Neural crest cell (in vitro differentiated cells): Measurements from ENCODE around the gene RELA. TPM values are rescaled to one million over a fixed set of nuclear protein-coding genes. Genes with fewer than 3 reads are reported as not detected.
"Not testable (repeated sequence)": the region's sequence is repeated elsewhere in the genome, so short reads cannot be mapped to it uniquely, and the experiment has no call there.

Experiments used
- DNase-seq: peaks from one replicate; pipeline ENCODE4 v3.0.0; 2021; ENCODE audit warnings: low read depth, mixed read lengths, low spot score
- H3K27ac Mint-ChIP-seq: one replicate; pipeline ENCODE4 v1.8.0; 2021; ENCODE audit warnings: mild to moderate bottlenecking, mixed read lengths; ENCODE audit not compliant: unreplicated experiment
- H3K27me3 Mint-ChIP-seq: 2 replicates; pipeline ENCODE4 v1.8.0; 2021; ENCODE audit warnings: low read depth, mild to moderate bottlenecking, mixed read lengths
- H3K36me3 Mint-ChIP-seq: 2 replicates; pipeline ENCODE4 v1.8.0; 2021; ENCODE audit warnings: low read depth, mild to moderate bottlenecking, mixed read lengths
- H3K4me1 Mint-ChIP-seq: 2 replicates; pipeline ENCODE4 v1.8.0; 2021; ENCODE audit warnings: mixed read lengths
- H3K4me3 Mint-ChIP-seq: one replicate; pipeline ENCODE4 v1.8.0; 2021; ENCODE audit warnings: mild to moderate bottlenecking, mixed read lengths
- H3K9me3 Mint-ChIP-seq: 2 replicates; pipeline ENCODE4 v1.8.0; 2021; ENCODE audit warnings: mixed read lengths
- CTCF ChIP-seq: fragments of 200-600 bp; sonication (generic); conservative IDR thresholded peaks from 2 replicates; pipeline ENCODE4 v1.5.0; 2021; ENCODE audit warnings: antibody characterized with exemption, mild to moderate bottlenecking
- total RNA-seq: library from RNA; stranded (reverse); gene quantifications from 2 replicates; pipeline ENCODE4 v1.2.1, GENCODE V29; 2021

RELA gene
- total RNA-seq, 1 donor from 2014 or later, result 53.7 TPM

- H3K4me1 Mint-ChIP-seq, result no peaks in the 10 kb centered on the region
- H3K9me3 Mint-ChIP-seq, result peaks cover 8% of the 10 kb centered on the region
- H3K4me3 Mint-ChIP-seq, result no peak overlapping the region
- no peak for DNase-seq
- H3K27me3 Mint-ChIP-seq, result peaks cover 29% of the 10 kb centered on the region
- H3K27ac Mint-ChIP-seq, result no peak overlapping the region
- no peaks in the 10 kb centered on the region for H3K36me3 Mint-ChIP-seq
- no peak for TF ChIP-seq CTCF
Measured at GRCh38 chr11:65696802-65697552, 34.3 kb upstream of the RELA start.

GRCh38 chr11:65695459-65696241, 32.9 kb upstream of the RELA start:
- peaks cover 8% of the 10 kb centered on the region for H3K9me3 Mint-ChIP-seq
- no peaks in the 10 kb centered on the region for H3K4me1 Mint-ChIP-seq
- no peak overlapping the region for H3K4me3 Mint-ChIP-seq
- no peak for DNase-seq
- no peaks in the 10 kb centered on the region for H3K36me3 Mint-ChIP-seq
- TF ChIP-seq CTCF, result no peak
- peaks cover 18% of the 10 kb centered on the region for H3K27me3 Mint-ChIP-seq
- no peak overlapping the region for H3K27ac Mint-ChIP-seq

- Mint-ChIP-seq H3K27ac (no peak overlapping the region), H3K4me3 (no peak overlapping the region), H3K27me3 (no peaks in the 10 kb centered on the region), H3K9me3 (no peaks in the 10 kb centered on the region), H3K4me1 (no peaks in the 10 kb centered on the region), H3K36me3 (no peaks in the 10 kb centered on the region)
- no peak for DNase-seq
- no peak for TF ChIP-seq CTCF
Measured at GRCh38 chr11:65692367-65692766, 29.7 kb upstream of the RELA start.

- not testable (repeated sequence) for H3K27ac Mint-ChIP-seq, DNase-seq, H3K36me3 Mint-ChIP-seq
Measured at GRCh38 chr11:65691847-65692246, 29.1 kb upstream of the RELA start.

GRCh38 chr11:65685981-65686380, 23.3 kb upstream of the RELA start:
- H3K27ac Mint-ChIP-seq, result no peak overlapping the region
- H3K9me3 Mint-ChIP-seq, result no peaks in the 10 kb centered on the region
- no peak for TF ChIP-seq CTCF
- no peaks in the 10 kb centered on the region for H3K4me1 Mint-ChIP-seq
- peaks cover 25% of the 10 kb centered on the region for H3K27me3 Mint-ChIP-seq
- DNase-seq, result no peak
- no peaks in the 10 kb centered on the region for H3K36me3 Mint-ChIP-seq
- no peak overlapping the region for H3K4me3 Mint-ChIP-seq

More at GRCh38 chr11:65691847-65692246, 29.1 kb upstream of the RELA start:
- H3K9me3 Mint-ChIP-seq, H3K4me1 Mint-ChIP-seq, H3K27me3 Mint-ChIP-seq, H3K4me3 Mint-ChIP-seq: not testable (repeated sequence)

GRCh38 chr11:65683480-65683879, 20.8 kb upstream of the RELA start:
- not testable (repeated sequence) for H3K4me3 Mint-ChIP-seq, DNase-seq, H3K27ac Mint-ChIP-seq, H3K36me3 Mint-ChIP-seq, H3K4me1 Mint-ChIP-seq, H3K9me3 Mint-ChIP-seq
- peaks cover 25% of the 10 kb centered on the region for H3K27me3 Mint-ChIP-seq
